HG03196 (cell line): ENCODE results near the gene NUBPL.
"Not testable (repeated sequence)": the region's sequence is repeated elsewhere in the genome, so short reads cannot be mapped to it uniquely, and the experiment has no call there.

Experiments
- ATAC-seq: cut with Tn5 transposase; IDR thresholded peaks from one replicate; pipeline ENCODE4 v1.9.1; 2021; ENCODE audit not compliant: unreplicated experiment

Gene NUBPL

DNA sequence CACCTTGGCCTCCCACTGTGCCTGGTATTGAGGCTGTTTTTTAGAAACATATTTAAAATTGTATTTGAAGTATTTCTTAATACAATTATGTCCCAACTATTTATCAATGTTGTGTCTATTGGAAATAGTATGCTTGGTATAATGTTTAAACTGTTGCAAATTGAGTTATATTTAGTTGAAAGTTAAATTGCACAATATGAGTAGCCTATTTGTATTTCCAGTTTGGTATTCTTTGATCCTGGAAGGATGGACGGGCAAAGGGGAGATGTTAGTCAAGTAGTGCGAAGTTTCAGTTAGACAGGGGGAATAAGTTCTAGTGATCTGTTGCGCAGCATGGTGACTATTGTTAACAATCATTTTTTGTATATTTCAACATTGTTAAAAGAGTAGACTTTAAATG is 111.5 kb downstream of the NUBPL start:
- ATAC-seq: no peak

- no peak for ATAC-seq
Measured at GRCh38 chr14:31677052-31677451, 115.8 kb downstream of the NUBPL start.

GRCh38 chr14:31677630-31678029 is 116.4 kb downstream of the NUBPL start:
- ATAC-seq: no peak

DNA sequence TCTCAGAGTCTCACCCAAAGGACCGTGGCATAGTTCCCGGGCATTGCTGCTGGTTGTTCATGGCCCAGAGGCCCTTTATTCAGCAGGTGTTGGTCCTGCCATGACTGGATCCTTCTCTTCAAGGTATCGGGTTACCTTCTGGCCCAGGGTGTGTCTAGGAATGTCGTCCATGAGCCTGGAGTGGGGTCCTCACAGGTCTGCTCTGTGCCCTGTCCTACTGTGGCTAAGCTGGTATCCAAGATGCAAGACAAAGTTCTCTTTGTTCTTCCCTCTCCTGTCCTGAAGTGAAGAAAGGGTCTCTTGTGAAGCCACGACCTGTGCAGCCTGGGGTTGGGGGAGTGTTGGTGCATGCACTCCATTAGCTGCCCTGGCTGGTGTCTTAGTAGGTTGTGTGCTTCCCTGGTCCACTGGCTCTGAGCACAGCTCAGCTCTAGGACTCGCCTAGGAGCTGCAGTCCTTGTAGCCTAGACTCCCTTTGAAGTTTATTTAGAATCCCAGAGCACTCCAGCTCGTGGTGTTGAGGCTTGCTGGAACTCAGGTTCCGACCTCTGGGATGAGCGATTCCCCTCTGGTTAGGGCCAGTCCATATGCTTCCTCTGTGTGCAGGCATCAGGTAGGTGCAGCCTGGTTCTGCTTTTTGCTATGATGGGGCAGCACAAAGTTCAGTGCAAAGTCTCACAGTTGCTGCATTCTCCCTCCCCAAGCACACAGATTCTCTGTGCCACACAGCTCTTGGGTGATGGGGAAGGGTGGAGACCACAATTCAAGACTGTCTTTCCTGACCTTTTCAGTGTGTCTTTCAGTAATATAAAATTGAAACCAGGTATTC is 117.4 kb downstream of the NUBPL start:
- ATAC-seq: no peak

DNA sequence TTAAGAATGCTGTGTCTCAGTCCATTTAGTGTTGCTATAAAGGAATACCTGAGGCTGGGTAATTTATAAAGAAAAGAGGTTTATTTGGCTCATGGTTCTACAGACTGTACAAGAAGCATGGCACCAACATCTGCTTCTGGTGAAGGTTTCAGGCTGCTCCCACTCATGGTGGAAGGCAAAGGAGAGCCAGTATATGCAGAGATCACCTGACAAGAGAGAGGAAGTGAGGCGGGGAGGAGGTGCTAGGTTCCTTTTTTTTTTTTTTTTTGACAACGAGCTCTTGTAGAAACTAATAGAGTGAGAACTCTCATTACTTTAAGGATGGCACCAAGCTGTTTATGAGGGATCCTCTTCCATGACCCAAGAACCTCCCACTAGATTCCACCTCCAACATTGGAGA is 121.6 kb downstream of the NUBPL start:
- no peak for ATAC-seq

DNA sequence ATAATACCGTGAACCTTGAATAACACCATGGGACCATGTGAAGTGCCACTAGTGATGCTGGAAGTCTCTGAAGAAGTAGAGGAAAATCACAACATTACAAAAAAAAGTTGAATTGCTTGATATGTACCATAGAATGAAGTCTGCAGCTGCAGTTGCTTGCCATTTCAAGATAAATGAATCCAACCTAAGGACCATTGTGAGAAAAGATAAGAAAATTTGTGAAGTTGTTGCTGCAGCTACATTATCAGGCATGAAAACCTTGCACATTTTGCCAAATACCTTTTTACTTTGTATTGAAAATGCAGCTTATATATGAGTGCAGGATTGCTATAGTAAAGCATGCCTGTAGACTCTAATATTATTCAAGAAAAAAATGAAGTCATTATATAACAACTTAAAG is 126.5 kb downstream of the NUBPL start:
- ATAC-seq: no peak

DNA sequence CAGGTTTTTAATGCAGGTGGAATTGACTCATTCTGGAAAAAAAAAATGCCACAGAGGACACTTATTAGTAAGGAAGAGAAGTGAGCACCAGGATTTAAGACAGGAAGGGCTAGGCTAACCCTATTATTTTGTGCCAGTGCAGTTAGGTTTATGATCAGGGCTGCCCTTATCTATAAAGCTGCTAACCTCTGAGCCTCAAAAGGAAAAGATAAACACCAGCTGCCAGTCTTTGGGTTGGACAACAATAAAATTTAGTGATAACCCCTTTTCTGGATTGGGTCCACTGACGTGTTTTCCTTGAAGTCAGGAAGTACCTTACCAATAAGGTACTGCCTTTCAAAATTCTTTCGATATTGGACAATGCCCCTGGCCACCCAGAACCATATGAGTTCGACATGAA is 128.9 kb downstream of the NUBPL start:
- ATAC-seq: no peak

DNA sequence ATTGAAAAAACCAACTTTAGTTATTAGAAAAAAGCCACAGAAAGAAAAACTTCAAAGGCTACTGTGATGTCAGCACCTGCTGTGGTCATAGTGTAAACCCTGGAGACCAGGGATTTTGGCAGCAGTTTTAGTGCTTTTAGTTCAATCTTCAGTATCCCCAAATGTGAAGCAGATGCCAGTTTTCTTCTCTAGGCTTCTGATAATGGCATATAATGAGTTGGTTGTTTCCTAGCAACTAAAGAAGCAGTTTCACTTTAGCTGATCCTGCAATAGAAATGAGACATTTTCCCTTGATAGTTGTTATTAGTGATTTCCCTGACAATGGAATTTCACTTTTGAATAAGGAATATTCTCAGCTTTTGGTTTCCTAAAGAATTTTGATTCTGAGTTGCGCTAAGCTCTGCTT is 131.2 kb downstream of the NUBPL start:
- no peak for ATAC-seq

- ATAC-seq: no peak
Measured at GRCh38 chr14:31696378-31696777, 135.2 kb downstream of the NUBPL start.

DNA sequence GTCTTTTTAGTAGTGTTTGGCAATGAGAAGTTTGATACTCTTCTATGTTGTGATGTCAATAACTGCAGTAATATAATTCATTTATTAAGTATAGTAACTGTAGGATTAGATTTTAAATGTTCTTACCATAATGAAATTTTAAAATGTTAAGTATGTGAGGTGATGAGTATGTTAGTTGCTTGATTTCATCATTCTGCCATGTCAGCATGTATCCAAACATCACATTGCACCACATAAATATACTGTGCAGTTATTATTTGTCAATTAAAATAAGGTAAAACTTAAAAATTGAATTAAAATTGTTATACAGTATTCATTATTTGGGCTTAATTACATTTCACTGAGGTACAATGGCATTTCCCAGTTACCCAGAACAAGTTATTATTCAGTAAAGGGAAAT is 138.6 kb downstream of the NUBPL start:
- no peak for ATAC-seq

GRCh38 chr14:31700282-31701074 is 139.3 kb downstream of the NUBPL start:
- no peak for ATAC-seq

GRCh38 chr14:31702130-31702529 is 140.9 kb downstream of the NUBPL start:
- ATAC-seq: no peak

DNA sequence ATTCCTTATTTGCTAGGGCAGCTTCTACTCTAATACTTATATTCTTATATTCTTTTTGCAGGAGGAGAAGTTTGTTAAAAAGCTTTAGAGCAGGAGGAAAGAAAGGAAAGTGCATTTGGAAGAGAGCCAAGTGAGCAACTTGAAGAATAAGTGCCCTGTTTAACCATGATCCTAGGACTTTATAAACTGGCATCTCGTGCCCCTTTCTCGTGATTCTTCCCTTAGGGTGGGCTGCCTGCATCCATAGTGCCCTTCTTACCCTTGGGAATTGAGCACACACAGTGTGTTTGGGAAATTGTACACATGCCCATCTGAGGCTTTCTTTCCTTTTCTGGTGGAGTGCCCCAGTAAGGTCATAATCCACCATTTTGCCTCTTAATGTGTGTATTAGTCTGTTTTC is 141.9 kb downstream of the NUBPL start:
- ATAC-seq: no peak

GRCh38 chr14:31705731-31706130 is 144.5 kb downstream of the NUBPL start:
- ATAC-seq: no peak

GRCh38 chr14:31708661-31709060 is 147.5 kb downstream of the NUBPL start:
- ATAC-seq: not testable (repeated sequence)

GRCh38 chr14:31712244-31713127 is 151.3 kb downstream of the NUBPL start:
- ATAC-seq: no peak

DNA sequence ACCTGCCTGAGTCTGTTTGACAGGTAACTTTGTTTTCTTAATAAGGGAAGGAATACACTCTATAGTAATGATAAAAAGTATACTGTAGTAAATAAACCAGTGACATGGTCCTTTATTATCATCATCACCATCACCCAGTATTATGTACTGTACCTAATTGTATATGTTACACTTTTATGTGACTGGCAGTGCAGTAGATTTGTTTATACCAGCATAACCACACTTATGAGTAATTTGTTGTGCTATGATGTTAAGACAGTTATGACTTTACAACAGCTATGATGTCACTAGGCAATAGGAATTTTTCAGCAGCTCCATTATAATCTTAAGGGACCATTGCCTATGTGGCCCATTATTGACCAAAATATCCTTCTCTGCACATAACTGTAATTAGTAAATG is 155.0 kb downstream of the NUBPL start:
- ATAC-seq: no peak

GRCh38 chr14:31717294-31718085 is 156.3 kb downstream of the NUBPL start:
- ATAC-seq: no peak

DNA sequence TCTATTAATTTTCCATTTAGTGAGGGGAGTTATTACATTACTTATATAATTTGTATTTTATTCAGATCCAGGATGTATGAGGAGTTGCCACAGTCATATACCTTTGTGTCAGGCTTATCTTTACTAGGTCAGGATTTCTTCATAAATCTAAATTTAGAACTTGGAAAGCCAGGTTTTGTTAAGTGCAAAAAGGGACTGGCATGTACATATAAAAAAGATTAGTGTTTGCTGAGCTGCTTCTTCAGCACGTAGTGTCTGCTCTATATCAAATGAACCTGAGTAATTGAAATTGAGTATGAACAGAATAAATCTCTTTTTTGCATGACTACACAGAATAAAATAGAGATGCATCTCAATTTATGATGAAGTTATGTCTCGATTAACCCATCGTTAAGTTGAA is 157.4 kb downstream of the NUBPL start:
- ATAC-seq: no peak

DNA sequence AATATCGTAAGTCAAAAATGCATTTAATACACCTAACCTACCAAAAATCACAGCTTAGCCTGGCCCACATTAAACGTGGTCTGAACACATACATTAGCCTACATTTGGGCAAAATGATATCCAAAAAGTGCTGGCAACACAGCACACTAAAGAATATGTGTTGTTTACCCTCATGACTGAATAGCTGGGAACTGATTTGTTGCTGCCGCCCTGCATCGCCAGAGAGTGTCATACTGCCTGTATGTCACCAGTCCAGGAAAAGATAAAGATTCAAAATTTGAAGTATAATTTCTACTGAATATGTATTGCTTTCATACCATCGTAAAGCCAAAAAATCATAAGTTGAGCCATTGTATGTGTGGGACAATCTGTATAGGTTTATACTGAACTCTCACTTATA is 157.8 kb downstream of the NUBPL start:
- ATAC-seq: no peak

GRCh38 chr14:31726337-31726736 is 165.1 kb downstream of the NUBPL start:
- ATAC-seq: no peak
